Nephron progenitor cell (in vitro differentiated cells): ENCODE results near the gene HERC2.

Source experiments
- DNase-seq: peaks from one replicate; pipeline ENCODE4 v3.0.0; 2021
- H3K27ac Mint-ChIP-seq: 2 replicates; pipeline ENCODE4 v1.8.0; 2021; ENCODE audit warnings: mild to moderate bottlenecking, moderate library complexity, mixed read lengths
- H3K27me3 Mint-ChIP-seq: 2 replicates; pipeline ENCODE4 v1.8.0; 2021; ENCODE audit warnings: mild to moderate bottlenecking, low read depth, mixed read lengths; ENCODE audit not compliant: poor library complexity
- H3K36me3 Mint-ChIP-seq: 2 replicates; pipeline ENCODE4 v1.8.0; 2021; ENCODE audit warnings: low read depth, mixed read lengths
- H3K4me1 Mint-ChIP-seq: 2 replicates; pipeline ENCODE4 v1.8.0; 2021; ENCODE audit warnings: mixed read lengths
- H3K4me3 Mint-ChIP-seq: 2 replicates; pipeline ENCODE4 v1.8.0; 2021; ENCODE audit warnings: mild to moderate bottlenecking, moderate library complexity, mixed read lengths
- H3K9me3 Mint-ChIP-seq: 2 replicates; pipeline ENCODE4 v1.8.0; 2021; ENCODE audit warnings: mild to moderate bottlenecking, moderate library complexity, mixed read lengths
- TF ChIP-seq, protein P1 (sequence below): fragments of 200-600 bp; sonication (generic); IDR thresholded peaks from 2 replicates; pipeline ENCODE4 v1.5.0; 2021; ENCODE audit warnings: antibody characterized with exemption

HERC2 gene

GRCh38 chr15:28094732-28095521 is 227.1 kb downstream of the HERC2 start:
- H3K27ac Mint-ChIP-seq: no peak overlapping the region
- TF ChIP-seq, protein P1, sequence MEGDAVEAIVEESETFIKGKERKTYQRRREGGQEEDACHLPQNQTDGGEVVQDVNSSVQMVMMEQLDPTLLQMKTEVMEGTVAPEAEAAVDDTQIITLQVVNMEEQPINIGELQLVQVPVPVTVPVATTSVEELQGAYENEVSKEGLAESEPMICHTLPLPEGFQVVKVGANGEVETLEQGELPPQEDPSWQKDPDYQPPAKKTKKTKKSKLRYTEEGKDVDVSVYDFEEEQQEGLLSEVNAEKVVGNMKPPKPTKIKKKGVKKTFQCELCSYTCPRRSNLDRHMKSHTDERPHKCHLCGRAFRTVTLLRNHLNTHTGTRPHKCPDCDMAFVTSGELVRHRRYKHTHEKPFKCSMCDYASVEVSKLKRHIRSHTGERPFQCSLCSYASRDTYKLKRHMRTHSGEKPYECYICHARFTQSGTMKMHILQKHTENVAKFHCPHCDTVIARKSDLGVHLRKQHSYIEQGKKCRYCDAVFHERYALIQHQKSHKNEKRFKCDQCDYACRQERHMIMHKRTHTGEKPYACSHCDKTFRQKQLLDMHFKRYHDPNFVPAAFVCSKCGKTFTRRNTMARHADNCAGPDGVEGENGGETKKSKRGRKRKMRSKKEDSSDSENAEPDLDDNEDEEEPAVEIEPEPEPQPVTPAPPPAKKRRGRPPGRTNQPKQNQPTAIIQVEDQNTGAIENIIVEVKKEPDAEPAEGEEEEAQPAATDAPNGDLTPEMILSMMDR: no peak
- H3K27me3 Mint-ChIP-seq: peaks cover 89% of the 10 kb centered on the region
- H3K4me3 Mint-ChIP-seq: peak overlapping the region; percentile 88
- DNase-seq: peak; percentile 52
- peaks cover 39% of the 10 kb centered on the region for H3K9me3 Mint-ChIP-seq
- H3K4me1 Mint-ChIP-seq: peaks cover 40% of the 10 kb centered on the region
- H3K36me3 Mint-ChIP-seq: peaks cover 10% of the 10 kb centered on the region

GRCh38 chr15:28093752-28094535 is 228.0 kb downstream of the HERC2 start:
- Mint-ChIP-seq H3K9me3 (peaks cover 49% of the 10 kb centered on the region), H3K27me3 (peaks cover 81% of the 10 kb centered on the region), H3K4me1 (peaks cover 33% of the 10 kb centered on the region), H3K36me3 (peaks cover 10% of the 10 kb centered on the region), H3K27ac (no peak overlapping the region), H3K4me3 (peak overlapping the region; percentile 38)
- DNase-seq: no peak
- TF ChIP-seq, protein P1: no peak

DNA sequence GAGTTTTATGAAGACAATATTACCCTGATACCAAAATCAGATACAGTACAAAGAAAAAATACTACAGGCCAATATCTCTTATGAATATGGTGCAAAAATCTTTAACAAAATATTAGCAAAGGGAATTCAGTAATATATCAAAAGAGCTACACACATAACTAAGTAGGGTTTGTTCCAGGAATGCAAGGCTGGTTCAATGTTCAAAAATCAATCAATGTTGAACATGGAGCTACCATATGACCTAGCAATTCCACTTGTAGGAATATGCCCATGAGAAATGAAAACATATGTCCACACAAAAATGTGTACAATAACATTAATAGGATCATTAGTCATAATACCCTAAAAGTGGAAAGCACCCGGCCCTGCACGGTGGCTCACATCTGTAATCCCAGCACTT is 230.7 kb downstream of the HERC2 start:
- Mint-ChIP-seq H3K27ac (no peak overlapping the region), H3K4me3 (no peak overlapping the region), H3K9me3 (peaks cover 69% of the 10 kb centered on the region), H3K27me3 (peaks cover 54% of the 10 kb centered on the region), H3K4me1 (peaks cover 16% of the 10 kb centered on the region), H3K36me3 (peaks cover 13% of the 10 kb centered on the region)
- TF ChIP-seq, protein P1: no peak
- DNase-seq: no peak

DNA sequence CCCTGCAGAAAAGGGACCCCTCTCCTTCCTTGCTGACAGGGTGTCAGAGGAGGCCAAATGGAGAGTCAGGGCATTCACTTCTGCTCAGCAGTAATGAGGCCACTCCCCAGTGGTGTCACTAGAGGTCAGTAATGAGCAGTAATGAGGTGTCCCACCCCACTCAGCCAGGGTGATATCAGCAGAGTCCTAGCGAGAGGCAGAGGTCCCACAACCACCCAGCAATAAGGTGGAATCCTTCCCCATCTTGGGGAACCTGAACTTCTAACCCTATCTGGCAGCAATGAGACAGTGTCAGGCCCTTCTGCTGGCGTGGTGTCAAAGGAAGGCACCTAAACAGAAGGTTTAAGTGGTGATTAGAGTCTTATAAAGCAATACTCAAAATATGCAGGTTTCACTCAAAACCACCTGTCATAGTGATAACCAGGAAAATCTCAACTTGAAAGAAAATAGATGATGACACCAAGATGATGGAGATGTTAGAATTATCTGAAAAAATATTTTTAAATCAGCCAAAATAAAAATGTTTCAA is 235.7 kb downstream of the HERC2 start:
- H3K4me3 Mint-ChIP-seq: no peak overlapping the region
- TF ChIP-seq, protein P1: peak; percentile 51
- peaks cover 49% of the 10 kb centered on the region for H3K9me3 Mint-ChIP-seq
- peaks cover 12% of the 10 kb centered on the region for H3K36me3 Mint-ChIP-seq
- no peak overlapping the region for H3K27ac Mint-ChIP-seq
- peaks cover 8% of the 10 kb centered on the region for H3K27me3 Mint-ChIP-seq
- no peaks in the 10 kb centered on the region for H3K4me1 Mint-ChIP-seq
- DNase-seq: peak; percentile 61

GRCh38 chr15:28085489-28086174 is 236.3 kb downstream of the HERC2 start:
- Mint-ChIP-seq H3K27me3 (peaks cover 4% of the 10 kb centered on the region), H3K36me3 (peaks cover 8% of the 10 kb centered on the region)
- TF ChIP-seq, protein P1: no peak

More at GRCh38 chr15:28085489-28086174, 236.3 kb downstream of the HERC2 start:
- no peak for DNase-seq
- H3K27ac Mint-ChIP-seq: no peak overlapping the region
- peaks cover 43% of the 10 kb centered on the region for H3K9me3 Mint-ChIP-seq
- no peaks in the 10 kb centered on the region for H3K4me1 Mint-ChIP-seq
- H3K4me3 Mint-ChIP-seq: no peak overlapping the region
